Thymus (tissue), 11 donors: ENCODE results near the gene SLC6A8. TPM values are rescaled to one million over a fixed set of nuclear protein-coding genes. Genes with fewer than 3 reads are reported as not detected.
"Not testable (repeated sequence)": the region's sequence is repeated elsewhere in the genome, so short reads cannot be mapped to it uniquely, and the experiment has no call there.

Source experiments
- DNase-seq, 9 donors: peaks; one replicate each; pipeline ENCODE4 v3.0.0-alpha.2; 2013; ENCODE audit warnings: low spot score in 9 of 9, low read depth in 6 of 9, missing footprints in 1 of 9
- H3K27ac ChIP-seq, 2 donors: one replicate each; pipeline ENCODE4 v1.5.1; 2013; ENCODE audit warnings: control low read depth in 1 of 2, low read depth in 1 of 2, low read length in 1 of 2, mild to moderate bottlenecking in 1 of 2, moderate library complexity in 1 of 2
- H3K27me3 ChIP-seq, 2 donors: one replicate each; pipeline ENCODE4 v1.5.1; 2013; ENCODE audit warnings: low read length in 1 of 2; ENCODE audit not compliant: control insufficient read depth in 2 of 2, insufficient read depth in 1 of 2
- H3K36me3 ChIP-seq, 2 donors: one replicate each; pipeline ENCODE4 v1.5.1; 2013; ENCODE audit warnings: low read length in 1 of 2, mild to moderate bottlenecking in 1 of 2, moderate library complexity in 1 of 2; ENCODE audit not compliant: control insufficient read depth in 2 of 2, insufficient read depth in 2 of 2
- H3K4me1 ChIP-seq, 2 donors: one replicate each; pipeline ENCODE4 v1.5.1; 2013; ENCODE audit warnings: low read length in 2 of 2; ENCODE audit not compliant: control insufficient read depth in 2 of 2, insufficient read depth in 2 of 2
- H3K4me3 ChIP-seq, 2 donors: one replicate each; pipeline ENCODE4 v1.5.1; 2013; ENCODE audit warnings: low read length in 2 of 2, control low read depth in 1 of 2, mild to moderate bottlenecking in 1 of 2
- H3K9me3 ChIP-seq, 2 donors: one replicate each; pipeline ENCODE4 v1.5.1; 2013; ENCODE audit warnings: low read length in 1 of 2, mild to moderate bottlenecking in 1 of 2; ENCODE audit not compliant: control insufficient read depth in 2 of 2, insufficient read depth in 1 of 2
- WGBS: extraction: QIAGEN DNeasy Blood & Tissue Kit; methylation state at CpG from one replicate; pipeline ENCODE4 v1.1.7; 2013; 5-methylcytosine and 5-hydroxymethylcytosine counted together
- polyA plus RNA-seq: library from polyadenylated mRNA; stranded (reverse); fragments of 200-250 nt; gene quantifications from one replicate; pipeline ENCODE4 v1.2.3, GENCODE V29; 2013
- total RNA-seq: library from RNA; stranded (reverse); fragments of 120-200 nt; gene quantifications from one replicate; pipeline ENCODE4 v1.2.4, GENCODE V29; 2013
- donor health status: healthy.

The SLC6A8 gene
- total and polyA plus RNA-seq, 2 donors, result 5.5 to 18.2 TPM

GRCh38 chrX:153745067-153745433, 57.3 kb downstream of the SLC6A8 start:
- not testable (repeated sequence) for H3K36me3 ChIP-seq, DNase-seq, H3K27ac ChIP-seq, H3K9me3 ChIP-seq, H3K27me3 ChIP-seq, H3K4me3 ChIP-seq
- peaks cover 0 to 21% of the 10 kb centered on the region in 2 donors for H3K4me1 ChIP-seq
- WGBS, result 39% methylated on average over 12 of the region's 12 CpGs

Other genes starting within 250 kb of the SLC6A8 start
- gene TREX2, start 241.9 kb upstream of the SLC6A8 start, total RNA-seq, result 0.38 TPM
- gene TREX2, start 241.9 kb upstream of the SLC6A8 start, polyA plus RNA-seq, result 1.2 TPM
- gene HAUS7, start 217.3 kb upstream of the SLC6A8 start, total RNA-seq, result 19.1 TPM
- gene HAUS7, start 217.3 kb upstream of the SLC6A8 start, polyA plus RNA-seq, result 47.6 TPM
- 3.4 TPM for gene BGN, start 192.9 kb upstream of the SLC6A8 start, total RNA-seq
- gene BGN, start 192.9 kb upstream of the SLC6A8 start, polyA plus RNA-seq, result 21.6 TPM
- gene ATP2B3, start 170.3 kb upstream of the SLC6A8 start, total RNA-seq, result 0.09 TPM
- gene ATP2B3, start 170.3 kb upstream of the SLC6A8 start, polyA plus RNA-seq, result 0.02 TPM
- gene CCNQ, start 88.8 kb upstream of the SLC6A8 start, total RNA-seq, result 21.1 TPM
- 28.4 TPM for gene CCNQ, start 88.8 kb upstream of the SLC6A8 start, polyA plus RNA-seq
- gene DUSP9, start 40.7 kb upstream of the SLC6A8 start, total RNA-seq, result 1.7 TPM
- 0.07 TPM for gene DUSP9, start 40.7 kb upstream of the SLC6A8 start, polyA plus RNA-seq
- 8.2 TPM for gene PNCK, start 14.1 kb upstream of the SLC6A8 start, total RNA-seq
- gene PNCK, start 14.1 kb upstream of the SLC6A8 start, polyA plus RNA-seq, result 2.4 TPM
- gene BCAP31, start 36.5 kb downstream of the SLC6A8 start, total RNA-seq, result 71.9 TPM
- 114 TPM for gene BCAP31, start 36.5 kb downstream of the SLC6A8 start, polyA plus RNA-seq
- gene ABCD1, start 36.9 kb downstream of the SLC6A8 start, total RNA-seq, result 4.7 TPM
- 6.8 TPM for gene ABCD1, start 36.9 kb downstream of the SLC6A8 start, polyA plus RNA-seq
- gene PLXNB3, start 76.3 kb downstream of the SLC6A8 start, total RNA-seq, result 0.14 TPM
- gene PLXNB3, start 76.3 kb downstream of the SLC6A8 start, polyA plus RNA-seq, result 0.71 TPM
- gene SRPK3, start 93.1 kb downstream of the SLC6A8 start, total RNA-seq, result 0.61 TPM
- 0.75 TPM for gene SRPK3, start 93.1 kb downstream of the SLC6A8 start, polyA plus RNA-seq
- gene IDH3G, start 106.4 kb downstream of the SLC6A8 start, total RNA-seq, result 37.5 TPM
- 39.2 TPM for gene IDH3G, start 106.4 kb downstream of the SLC6A8 start, polyA plus RNA-seq
- gene SSR4, start 106.7 kb downstream of the SLC6A8 start, total RNA-seq, result 257 TPM
- gene SSR4, start 106.7 kb downstream of the SLC6A8 start, polyA plus RNA-seq, result 328 TPM
- 0.61 TPM for gene PDZD4, start 142.6 kb downstream of the SLC6A8 start, total RNA-seq
- gene PDZD4, start 142.6 kb downstream of the SLC6A8 start, polyA plus RNA-seq, result 7.9 TPM
- gene L1CAM, start 198.2 kb downstream of the SLC6A8 start, total RNA-seq, result 0.28 TPM
- 0.64 TPM for gene L1CAM, start 198.2 kb downstream of the SLC6A8 start, polyA plus RNA-seq
- 0.24 TPM for gene AVPR2, start 216.7 kb downstream of the SLC6A8 start, total RNA-seq
- 1.8 TPM for gene AVPR2, start 216.7 kb downstream of the SLC6A8 start, polyA plus RNA-seq
- 139 TPM for gene ARHGAP4, start 238.3 kb downstream of the SLC6A8 start, total RNA-seq
- gene ARHGAP4, start 238.3 kb downstream of the SLC6A8 start, polyA plus RNA-seq, result 481 TPM
- 41.3 TPM for gene NAA10, start 247.1 kb downstream of the SLC6A8 start, total RNA-seq
- gene NAA10, start 247.1 kb downstream of the SLC6A8 start, polyA plus RNA-seq, result 94.7 TPM